ENCODE measurements around the gene MAD1L1.

The MAD1L1 gene

GRCh38 chr7:2112261-2113198 lies 120.2 kb downstream of the MAD1L1 start:
- DNase-seq: no peak

DNA sequence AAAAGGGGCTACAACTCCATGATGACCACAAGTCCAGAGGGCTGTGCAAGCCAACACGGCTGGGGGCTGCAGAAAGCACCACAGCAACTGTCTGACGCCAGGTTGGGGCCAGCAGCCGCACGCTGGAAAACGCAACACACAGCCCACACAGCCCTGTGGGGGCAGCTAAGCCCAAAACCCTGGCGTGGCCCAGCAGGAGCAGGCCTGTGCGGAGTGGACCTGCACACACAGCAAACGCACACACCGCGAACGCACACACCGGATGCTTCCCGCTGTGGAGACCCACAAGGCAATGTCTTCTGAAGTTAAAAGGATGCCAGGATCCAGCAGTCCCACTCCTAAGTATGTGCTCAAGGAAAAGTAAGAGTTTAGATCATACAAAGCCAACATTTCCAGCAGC lies 121.2 kb downstream of the MAD1L1 start:
- no peak for DNase-seq

DNA sequence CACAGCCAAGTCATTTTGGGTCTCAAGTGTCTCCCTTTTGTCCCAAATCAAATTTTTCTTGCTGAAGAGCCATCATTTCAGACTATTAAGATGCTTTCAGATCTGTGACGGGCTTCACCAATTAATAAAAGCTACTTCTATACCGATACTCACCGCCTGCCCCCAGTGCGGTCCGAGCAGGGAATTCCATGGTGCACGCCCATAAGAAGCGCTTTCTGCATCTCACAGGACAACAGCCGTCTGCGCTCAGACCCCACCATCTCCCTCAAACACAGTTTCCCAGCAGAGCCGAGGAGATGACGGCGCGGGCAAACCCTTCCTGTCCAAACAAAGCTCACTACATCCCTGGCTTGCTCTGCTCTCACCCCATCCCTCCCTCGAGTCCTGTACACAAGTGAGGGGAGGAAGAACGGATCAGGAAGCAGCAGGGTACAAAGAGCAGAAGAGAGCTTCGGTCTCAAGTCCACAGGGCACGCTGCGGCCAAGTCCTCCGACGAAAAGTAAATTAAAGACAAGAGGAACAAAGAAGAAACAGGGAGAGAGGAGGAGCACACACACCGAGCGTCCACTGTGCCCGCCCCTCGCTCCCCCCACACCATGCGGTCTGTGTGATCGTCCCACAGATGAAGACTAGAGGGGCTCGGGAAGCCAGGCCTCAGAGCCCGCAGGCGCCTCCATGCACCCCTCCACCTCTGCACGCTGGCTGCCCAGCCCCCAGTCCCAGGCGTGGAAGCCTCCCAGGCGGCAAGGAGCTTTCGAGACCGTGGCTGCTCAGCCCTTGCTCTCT lies 121.9 kb downstream of the MAD1L1 start:
- DNase-seq: no peak

GRCh38 chr7:2109936-2110609 lies 122.7 kb downstream of the MAD1L1 start:
- peak; percentile 26 to 66 for DNase-seq

GRCh38 chr7:2109251-2109872 lies 123.4 kb downstream of the MAD1L1 start:
- DNase-seq: no peak

GRCh38 chr7:2108501-2109250 lies 124.1 kb downstream of the MAD1L1 start:
- DNase-seq: no peak

DNA sequence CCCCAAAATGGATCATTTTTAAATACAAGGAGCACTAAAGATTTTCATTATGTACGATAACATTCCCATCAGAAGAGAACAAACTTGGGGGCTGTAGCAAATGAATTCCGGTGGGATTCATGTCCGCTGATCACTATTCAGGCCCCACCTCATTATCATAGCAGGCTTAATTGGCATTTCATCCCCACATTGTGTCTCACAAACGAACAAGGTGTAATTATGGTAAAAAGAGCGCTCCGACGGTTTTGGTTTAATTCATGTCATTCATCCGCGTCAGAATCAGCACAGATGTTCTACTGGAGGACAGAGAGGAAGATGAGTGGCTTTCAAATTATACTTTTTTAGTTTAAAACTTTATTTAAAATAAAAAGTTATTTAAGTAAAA lies 124.7 kb downstream of the MAD1L1 start:
- no peak for DNase-seq

- DNase-seq: no peak
Observed at GRCh38 chr7:2107386-2108070, 125.2 kb downstream of the MAD1L1 start.

DNA sequence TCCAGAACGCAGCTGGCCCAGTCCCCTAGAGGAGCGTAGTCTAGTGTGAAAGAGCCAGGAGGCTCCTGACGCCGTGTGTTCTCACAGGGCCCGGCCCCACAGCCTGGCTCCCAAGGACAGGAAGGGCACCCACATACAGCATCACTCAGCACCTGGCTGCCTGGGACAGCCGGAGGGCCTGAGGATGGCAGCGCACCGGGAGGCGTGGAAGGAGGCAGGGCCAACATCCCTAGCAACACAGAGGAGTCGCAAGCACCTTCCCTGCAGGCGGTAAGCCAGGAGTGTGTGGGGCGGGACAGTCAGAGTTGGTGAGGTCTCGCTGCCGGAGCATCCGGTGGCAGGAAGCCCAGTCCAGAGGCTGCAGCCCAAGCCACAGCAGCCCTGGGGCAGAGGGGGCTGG lies 125.8 kb downstream of the MAD1L1 start:
- no peak for DNase-seq

GRCh38 chr7:2106440-2106839 lies 126.3 kb downstream of the MAD1L1 start:
- no peak for DNase-seq

GRCh38 chr7:2105917-2106316 lies 126.8 kb downstream of the MAD1L1 start:
- DNase-seq: no peak

DNA sequence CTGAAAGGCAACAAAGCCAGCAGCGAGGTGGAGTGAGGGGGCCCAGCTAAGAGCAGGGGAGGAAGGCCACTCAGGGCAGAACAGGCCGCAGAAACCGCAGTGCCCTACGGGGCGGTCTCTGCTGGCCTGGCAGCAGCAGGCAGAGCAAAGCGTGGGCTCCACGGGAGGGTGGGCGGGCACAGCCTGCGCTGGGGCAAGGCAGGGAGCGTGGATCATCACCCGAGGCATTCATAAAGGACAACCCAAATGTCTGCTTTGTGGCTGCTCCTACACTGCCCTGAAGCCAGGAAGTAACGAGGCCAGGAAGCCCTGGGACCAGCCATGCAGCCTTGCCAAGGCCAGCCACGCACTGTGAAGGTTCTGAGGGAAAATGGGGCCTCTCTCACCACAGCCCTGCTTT lies 127.5 kb downstream of the MAD1L1 start:
- no peak for DNase-seq

DNA sequence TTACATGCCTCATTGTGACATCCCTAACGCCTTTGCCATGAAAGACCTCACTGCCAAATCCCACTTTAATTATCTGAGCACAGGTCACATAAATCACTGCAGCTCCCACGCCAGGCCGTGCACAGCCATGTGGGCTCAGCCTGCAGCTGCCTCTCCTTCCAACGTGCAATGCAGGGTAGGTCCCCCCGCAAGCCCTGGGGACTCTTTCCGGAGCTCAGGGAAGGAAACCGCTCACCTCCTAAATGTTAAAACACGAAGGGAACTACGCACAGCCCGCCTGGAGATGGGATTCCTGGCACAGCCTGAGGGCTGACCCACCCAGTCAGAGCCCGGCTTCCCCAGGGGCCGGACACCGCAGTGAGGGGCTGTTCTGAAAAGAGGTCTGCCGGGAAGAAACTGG lies 128.0 kb downstream of the MAD1L1 start:
- DNase-seq: no peak

DNA sequence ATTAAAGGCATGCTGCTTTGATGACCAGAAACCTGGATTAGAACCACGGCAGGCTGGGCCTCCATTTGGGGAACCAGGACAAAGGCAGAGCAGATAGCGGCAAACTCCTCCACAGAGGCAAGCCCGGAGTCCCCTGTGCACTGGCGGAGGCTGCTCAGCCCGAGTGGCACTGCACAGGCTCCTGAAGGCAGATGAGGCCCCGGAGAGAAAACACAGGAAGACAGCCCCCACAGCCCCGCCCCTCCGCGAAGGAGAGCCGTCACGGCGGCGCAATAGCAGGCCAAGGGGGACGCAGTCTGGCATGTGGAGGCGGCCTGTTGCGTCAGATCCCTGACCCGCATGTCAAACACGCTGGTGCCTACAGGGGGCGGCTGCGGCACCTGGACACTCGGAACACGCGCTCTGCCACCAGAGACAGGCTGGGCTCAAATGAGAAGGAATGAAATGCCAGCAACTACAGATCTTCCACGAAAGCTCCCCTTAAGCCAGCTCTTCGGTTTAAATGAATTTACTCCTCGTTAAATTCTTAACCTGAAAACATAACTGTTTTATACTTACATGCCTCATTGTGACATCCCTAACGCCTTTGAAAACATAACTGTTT lies 128.5 kb downstream of the MAD1L1 start:
- peak; percentile 24 to 66 for DNase-seq

GRCh38 chr7:2103071-2103898 lies 129.5 kb downstream of the MAD1L1 start:
- DNase-seq: no peak

- no peak for DNase-seq
Observed at GRCh38 chr7:2102375-2102723, 130.4 kb downstream of the MAD1L1 start.

- DNase-seq: no peak
Observed at GRCh38 chr7:2101630-2102374, 130.9 kb downstream of the MAD1L1 start.

DNA sequence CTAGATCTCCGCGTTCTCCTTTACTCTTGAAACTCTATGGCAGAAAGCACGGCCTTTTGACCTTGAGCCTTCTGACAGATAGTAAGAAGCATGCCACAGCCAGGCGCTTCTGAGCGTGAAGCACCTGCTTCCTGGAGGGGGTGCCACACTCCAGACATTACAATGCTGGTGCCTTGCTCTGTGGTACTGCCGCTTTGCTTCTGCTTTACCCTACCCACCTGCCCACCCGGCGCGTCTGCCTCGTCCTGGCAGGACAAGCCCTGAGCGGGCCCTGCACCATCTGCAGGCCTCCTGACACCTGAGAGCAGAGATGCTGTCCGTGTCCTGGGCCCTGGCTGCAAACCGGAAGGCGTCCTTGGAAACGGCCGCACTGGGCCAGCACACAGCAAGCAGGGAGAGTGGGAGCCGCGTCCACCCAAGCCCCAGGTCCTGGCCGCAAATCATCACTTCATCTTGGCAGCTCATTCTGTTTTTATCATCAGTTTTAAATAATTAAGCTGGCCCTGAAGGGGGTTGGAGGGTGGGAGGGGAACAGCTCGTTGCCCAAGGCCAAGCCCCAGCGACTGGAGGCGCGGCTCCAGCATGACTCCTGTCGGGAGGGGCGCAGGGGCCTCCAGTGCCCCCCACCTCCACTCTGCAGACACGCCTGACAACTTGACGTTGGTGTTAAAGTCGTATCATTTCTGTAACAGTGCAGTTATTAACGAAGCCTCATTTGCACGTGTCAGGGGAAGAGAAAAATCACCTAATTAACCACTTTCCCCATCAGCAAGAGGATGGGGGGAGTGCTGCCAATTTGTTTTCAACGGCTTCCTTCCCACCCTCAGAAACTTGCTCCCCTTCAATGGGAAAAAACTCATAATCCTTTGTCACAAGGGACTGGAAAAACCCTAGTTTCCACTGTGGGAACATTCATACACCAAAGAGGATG lies 132.2 kb downstream of the MAD1L1 start:
- DNase-seq: peak in 1 of 2 donors; percentile 19
